ENCODE data around the gene BTBD19. TPM values are rescaled to one million over a fixed set of nuclear protein-coding genes. Genes with fewer than 3 reads are reported as not detected.

Gene BTBD19
- total and polyA plus RNA-seq, 9 of the 15 experiments (the other 6 are each of a cell fraction or from before 2014, with no cell fraction given): 0.22 to 2.0 (median 0.95) TPM

- TF ChIP-seq BHLHE40 (IDR thresholded peaks at IDR 0.05; ENCODE audit: low read length) (no peak), ETS1 (conservative IDR thresholded peaks at IDR 0.05; ENCODE audit: control insufficient read depth, low read depth, low read length) (peak; percentile 69; the same call in 1 of the 2 replicates), GATAD2A (IDR thresholded peaks at IDR 0.05) (no peak), SMARCB1 (IDR thresholded peaks at IDR 0.05; ENCODE audit: insufficient read length, low read depth) (no peak), PHF21A (IDR thresholded peaks at IDR 0.05; ENCODE audit: borderline replicate concordance, low read depth) (no peak), SRSF7 (optimal IDR thresholded peaks at IDR 0.05; ENCODE audit: low read depth, low read length) (peak; percentile 65), ZNF717 (CRISPR knock-in tag; IDR thresholded peaks at IDR 0.05) (no peak), ZNF324 (CRISPR knock-in tag; IDR thresholded peaks at IDR 0.05) (no peak), ARHGAP35 (IDR thresholded peaks at IDR 0.05; ENCODE audit: partially characterized antibody) (no peak), CCNT2 (IDR thresholded peaks at IDR 0.05; ENCODE audit: borderline replicate concordance, extremely low read depth, insufficient read length, low read depth, low read length) (peak; percentile 22), C11orf30 (IDR thresholded peaks at IDR 0.05; ENCODE audit: low read depth) (no peak), ZFX (CRISPR knock-in tag; IDR thresholded peaks at IDR 0.05) (no peak), ZC3H11A (IDR thresholded peaks at IDR 0.05; ENCODE audit: low read depth, low read length) (no peak), OTX1 (CRISPR knock-in tag; IDR thresholded peaks at IDR 0.05) (no peak), PRPF4 (IDR thresholded peaks at IDR 0.05; ENCODE audit: insufficient read depth, low read depth, low read length, poor library complexity, severe bottlenecking) (peak; percentile 76), MYBL2 (IDR thresholded peaks at IDR 0.05; ENCODE audit: low read depth) (no peak), MYBL2 (CRISPR knock-in tag; IDR thresholded peaks at IDR 0.05; ENCODE audit: borderline replicate concordance) (no peak), ZNF609 (CRISPR knock-in tag; IDR thresholded peaks at IDR 0.05; ENCODE audit: borderline replicate concordance) (no peak), KLF1 (tag; IDR thresholded peaks at IDR 0.05) (no peak)
- TF ChIP-seq, protein P1, sequence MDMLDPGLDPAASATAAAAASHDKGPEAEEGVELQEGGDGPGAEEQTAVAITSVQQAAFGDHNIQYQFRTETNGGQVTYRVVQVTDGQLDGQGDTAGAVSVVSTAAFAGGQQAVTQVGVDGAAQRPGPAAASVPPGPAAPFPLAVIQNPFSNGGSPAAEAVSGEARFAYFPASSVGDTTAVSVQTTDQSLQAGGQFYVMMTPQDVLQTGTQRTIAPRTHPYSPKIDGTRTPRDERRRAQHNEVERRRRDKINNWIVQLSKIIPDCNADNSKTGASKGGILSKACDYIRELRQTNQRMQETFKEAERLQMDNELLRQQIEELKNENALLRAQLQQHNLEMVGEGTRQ (CRISPR knock-in tag; IDR thresholded peaks at IDR 0.05): no peak
Measured at GRCh38 chr1:44806025-44806703, 2.2 kb upstream of the BTBD19 start (continued).

Data from K562 (cell line).